Erythroblast (primary cell): Measurements from ENCODE around the gene NPHS1.
A peak's percentile ranks its signal among the peaks of the same experiment; 100 is the strongest.

Experiments
- DNase-seq, 2 experiments: peaks; one replicate each; lab custom pipeline; 2025; lab: John Stamatoyannopoulos, UW
- GATA1 ChIP-seq: IDR thresholded peaks from 2 replicates; pipeline ENCODE4 v1.6.1; 2011; ENCODE audit warnings: low read depth, mild to moderate bottlenecking, control low read depth, low read length, moderate library complexity
- POLR2A ChIP-seq: IDR thresholded peaks from 2 replicates; pipeline ENCODE4 v1.6.1; 2011; ENCODE audit warnings: mild to moderate bottlenecking, low read length

The NPHS1 gene

GRCh38 chr19:35828692-35829301, 23.5 kb downstream of the NPHS1 start:
- no peak for TF ChIP-seq POLR2A
- peak; percentile 54 to 68 for DNase-seq

DNA sequence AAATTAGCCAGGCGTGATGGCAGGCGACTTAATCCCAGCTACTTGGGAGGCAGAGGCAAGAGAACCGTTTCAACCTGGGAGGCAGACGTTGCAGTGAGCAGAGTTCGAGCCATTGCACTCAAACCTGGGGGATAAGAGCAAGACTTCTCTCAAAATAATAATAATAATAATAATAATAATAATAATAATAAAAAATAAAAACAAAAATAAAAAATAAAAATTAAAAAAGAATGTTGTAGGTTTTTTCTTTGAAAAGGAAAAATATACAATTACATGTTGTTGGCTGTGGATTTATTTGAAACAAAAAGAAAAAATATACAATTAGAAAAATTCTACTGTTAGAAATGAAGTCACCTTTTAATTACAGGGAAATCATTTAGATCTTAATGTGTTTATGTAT, 28.2 kb downstream of the NPHS1 start:
- TF ChIP-seq POLR2A (no peak), GATA1 (no peak)
- no peak for DNase-seq

DNA sequence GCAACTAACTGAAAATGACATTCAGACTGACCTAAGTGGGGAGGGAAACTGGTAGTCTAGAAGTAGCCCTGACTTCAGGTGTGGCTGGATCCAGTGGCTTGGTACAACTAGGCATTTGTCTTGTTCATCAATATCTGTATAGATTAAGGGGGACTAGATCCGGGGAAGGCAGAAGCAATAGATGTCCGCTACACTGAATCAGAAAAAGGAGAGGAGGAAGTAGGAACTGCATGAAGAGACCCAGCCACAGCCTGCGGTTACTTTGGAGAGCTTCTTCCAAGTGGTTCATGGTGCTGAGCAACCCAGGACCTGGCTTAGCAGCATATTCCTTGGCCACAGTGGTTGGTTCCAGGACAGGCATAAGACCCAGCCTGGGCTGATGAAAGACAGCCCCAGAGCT, 29.7 kb downstream of the NPHS1 start:
- TF ChIP-seq GATA1 (no peak), POLR2A (no peak)
- no peak for DNase-seq

DNA sequence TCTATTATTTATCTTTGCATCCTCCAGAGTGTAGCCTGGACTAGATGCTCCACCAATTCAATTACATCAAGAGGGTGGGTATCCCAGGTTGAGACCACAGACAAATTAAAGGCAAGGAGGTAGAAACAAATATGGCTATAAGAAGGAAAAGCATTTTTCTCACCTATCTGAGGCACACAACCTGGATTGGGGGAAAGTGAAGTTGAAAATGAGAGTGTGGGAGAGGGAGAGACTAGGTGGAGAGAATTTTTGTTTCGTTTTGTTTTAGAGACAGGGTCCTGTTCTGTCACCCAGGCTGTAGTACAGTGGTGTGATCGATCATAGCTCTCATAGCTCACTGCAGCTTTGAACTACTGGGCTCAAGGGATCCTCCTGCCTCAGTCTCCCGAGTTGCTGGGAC, 33.9 kb downstream of the NPHS1 start:
- TF ChIP-seq GATA1 (no peak), POLR2A (no peak)
- no peak for DNase-seq

DNA sequence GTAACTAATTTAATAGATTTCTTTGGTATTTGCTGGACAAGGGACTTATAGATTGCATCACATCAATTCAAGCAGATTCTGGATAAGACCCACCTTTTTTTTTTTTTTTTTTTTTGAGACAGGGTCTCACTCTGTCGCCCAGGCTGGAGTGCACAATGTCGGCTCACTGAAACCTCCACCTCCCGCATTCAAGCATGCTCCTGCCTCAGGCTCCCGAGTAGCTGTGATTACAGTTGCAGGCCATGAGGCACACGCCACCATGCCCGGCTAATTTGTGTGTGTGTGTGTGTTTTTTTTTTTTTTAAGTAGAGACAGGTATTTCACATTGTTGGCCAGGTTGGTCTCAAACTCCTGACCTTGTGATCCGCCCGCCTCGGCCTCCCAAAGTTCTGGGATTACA, 35.5 kb downstream of the NPHS1 start:
- DNase-seq: no peak
- no peak for TF ChIP-seq GATA1

DNA sequence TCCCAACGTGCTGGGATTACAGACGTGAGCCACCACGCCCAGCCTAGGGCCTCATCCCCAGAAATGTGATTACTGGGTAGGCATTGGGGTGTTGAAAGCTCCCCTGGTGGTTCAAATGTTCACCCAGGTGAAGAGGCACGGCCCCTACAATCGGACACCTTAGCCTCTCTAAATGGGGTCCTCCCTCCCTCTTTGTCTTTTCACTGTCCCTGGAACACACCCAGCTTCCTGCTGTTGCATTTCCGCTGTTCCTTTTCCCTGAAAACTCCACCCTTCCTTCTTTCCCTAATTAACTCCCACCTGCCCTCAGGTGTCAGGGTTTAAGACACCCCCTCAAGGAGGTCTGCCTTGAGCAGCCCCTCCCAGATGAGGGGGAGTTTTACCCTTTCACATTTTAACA, 36.0 kb downstream of the NPHS1 start:
- TF ChIP-seq POLR2A (no peak), GATA1 (no peak)
- DNase-seq: no peak

DNA sequence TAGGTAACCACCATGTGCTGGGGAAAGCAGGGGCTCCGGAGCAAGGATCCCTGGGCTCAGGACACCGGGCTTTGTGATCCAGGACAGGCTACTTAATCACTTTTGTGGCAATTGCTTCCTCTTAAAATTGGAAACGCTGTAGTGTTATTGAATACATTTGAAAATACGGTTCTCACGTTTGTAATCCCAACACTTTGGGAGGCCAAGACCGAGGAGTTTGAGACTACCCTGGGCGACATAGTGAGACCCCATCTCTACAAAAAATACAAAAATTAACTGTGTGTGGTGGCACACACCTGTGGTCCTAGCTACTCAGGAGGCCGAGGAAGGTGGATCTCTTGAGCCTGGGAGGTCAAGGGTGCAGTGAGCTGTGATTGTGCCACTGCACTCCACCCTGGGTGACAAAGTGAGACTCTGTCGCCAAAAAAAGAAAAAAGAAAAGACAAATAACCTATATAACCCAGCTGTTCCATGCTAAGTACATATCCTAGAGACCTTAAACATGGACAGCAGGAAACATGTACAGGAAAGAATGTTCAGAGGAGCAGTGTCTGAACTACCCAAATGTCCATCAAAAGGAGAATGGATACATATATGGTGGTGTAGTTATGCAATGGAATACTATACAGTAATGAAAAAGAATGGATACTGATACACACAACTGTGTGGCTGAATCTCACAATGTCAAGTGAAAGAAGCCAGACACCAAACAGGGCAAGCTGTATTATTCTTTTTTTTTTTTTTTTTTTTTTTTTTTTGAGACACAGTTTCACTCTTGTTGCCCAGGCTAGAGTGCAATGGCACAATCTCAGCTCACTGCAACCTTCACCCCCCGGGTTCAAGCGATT, 39.0 kb downstream of the NPHS1 start:
- no peak for DNase-seq
- TF ChIP-seq GATA1 (no peak), POLR2A (no peak)

DNA sequence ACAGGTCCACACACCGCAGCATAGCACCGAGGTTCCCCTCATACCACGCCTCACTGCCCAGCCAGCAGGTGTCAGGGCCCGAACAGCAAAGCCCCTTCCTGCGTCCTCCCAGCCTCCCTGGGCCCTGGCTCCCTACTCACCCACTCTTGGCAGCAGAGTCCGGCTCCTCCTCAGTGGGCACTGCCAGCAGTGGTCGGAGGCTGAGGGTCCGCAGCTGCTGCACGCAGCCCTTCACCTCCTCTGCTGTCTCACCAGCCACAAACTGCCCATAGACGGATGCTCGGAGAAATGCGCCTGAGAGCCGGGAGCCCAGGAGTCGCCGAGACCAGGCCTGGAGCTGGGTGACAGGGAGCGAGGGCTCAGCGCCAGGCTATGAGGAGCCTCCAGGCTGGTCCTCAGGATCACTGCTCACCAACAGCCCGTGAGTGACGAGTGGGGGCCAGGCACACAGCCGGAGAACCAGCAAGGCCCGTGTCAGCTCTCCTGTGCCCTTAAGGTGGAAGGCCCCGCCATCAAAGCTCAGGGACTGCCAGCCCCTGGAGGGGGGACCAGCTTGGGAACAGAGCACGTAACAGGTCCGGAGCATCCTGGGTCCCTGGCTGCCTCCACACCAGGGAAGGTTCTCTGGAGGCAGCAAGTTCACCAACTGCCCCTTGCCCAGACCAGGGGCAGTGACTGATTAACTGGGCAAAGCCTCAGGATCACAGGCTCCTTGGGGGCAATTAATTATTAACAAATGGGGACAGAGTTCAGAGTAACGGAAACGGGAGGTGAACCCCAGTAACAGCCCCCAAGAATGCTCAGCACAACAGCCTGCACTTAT, 39.9 kb downstream of the NPHS1 start, which contains the start of gene PRODH2:
Gene PRODH2 (minus strand): TSS at position 626 of the 823 bp plus-strand sequence. CDS start 40 bp downstream, at position 586.
- DNase-seq: no peak
- no peak for TF ChIP-seq GATA1
- TF ChIP-seq POLR2A: no peak

GRCh38 chr19:35811317-35812219, 40.7 kb downstream of the NPHS1 start:
- no peak for DNase-seq
- TF ChIP-seq GATA1 (no peak), POLR2A (no peak)

DNA sequence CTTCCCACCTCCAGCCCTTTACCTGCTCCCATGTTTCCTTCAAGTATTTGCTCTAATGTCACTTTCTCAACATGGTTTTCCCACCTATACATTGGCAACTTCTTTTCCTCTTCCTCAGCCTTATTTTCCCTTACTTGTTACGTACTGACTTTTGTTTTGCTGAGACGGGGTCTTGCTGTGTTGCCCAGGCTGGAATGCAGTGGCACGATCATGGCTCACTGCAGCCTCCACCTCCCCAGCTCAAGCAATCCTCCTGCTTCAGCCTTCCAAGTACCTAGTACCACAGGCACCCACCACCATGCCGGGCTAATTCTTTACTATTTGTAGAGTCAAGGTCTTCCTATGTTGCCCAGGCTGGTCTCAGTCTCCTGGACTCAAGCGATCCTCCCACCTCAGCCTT, 44.7 kb downstream of the NPHS1 start:
- TF ChIP-seq GATA1 (no peak), POLR2A (no peak)
- DNase-seq: no peak

GRCh38 chr19:35806597-35806996, 45.7 kb downstream of the NPHS1 start:
- no peak for DNase-seq
- TF ChIP-seq GATA1: no peak
- no peak for TF ChIP-seq POLR2A

DNA sequence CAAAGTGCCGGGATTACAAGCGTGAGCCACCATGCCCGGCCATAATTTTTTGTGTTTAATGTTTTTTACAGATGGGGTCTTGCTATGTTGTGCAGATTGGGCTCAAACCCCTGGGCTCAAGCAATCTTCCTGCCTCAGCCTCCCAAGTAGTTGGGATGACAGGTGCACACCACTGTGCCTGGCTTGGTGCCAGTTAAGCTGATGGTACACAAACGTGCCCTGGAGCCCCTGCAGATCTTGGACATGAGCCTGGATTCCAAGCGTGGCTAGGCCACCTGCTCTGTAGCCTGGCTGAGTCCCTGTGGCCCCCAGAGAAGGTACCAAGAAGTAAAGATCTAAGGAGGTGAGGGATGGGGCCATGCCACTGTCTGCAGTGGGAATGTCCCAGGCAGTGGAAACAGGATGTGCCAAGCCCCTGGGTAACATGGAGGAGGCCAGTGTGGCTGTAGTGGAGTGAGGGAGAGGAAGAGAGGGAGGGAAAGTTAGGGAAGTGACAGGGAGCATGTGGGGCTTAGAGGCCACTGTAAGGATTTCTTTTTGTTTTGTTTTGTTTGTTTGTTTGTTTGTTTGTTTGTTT, 46.7 kb downstream of the NPHS1 start:
- DNase-seq: no peak
- TF ChIP-seq POLR2A: no peak
- no peak for TF ChIP-seq GATA1

DNA sequence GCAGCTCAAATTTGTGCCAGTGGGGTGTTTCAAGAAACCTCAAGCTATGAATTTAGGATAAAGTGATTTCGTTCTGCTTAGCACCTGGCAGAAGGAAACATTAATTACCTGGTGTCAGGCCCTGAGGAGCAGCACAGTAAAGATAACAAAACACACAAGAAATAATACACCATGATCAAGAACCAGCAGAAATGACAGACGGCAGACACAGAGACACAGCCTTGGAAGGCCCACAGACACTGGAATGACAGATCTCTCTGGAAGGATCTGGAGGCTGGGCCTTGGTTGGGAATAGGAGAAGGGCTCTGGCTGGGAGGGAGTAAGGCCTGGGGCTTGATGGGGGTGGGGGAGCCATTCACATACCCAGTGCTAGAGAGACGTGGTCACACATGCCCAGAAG, 50.5 kb downstream of the NPHS1 start:
- no peak for TF ChIP-seq POLR2A
- TF ChIP-seq GATA1: no peak
- no peak for DNase-seq
